Measurements from ENCODE around the gene IPO11.

IPO11 gene

GRCh38 chr5:62568800-62569432 lies 156.4 kb downstream of the IPO11 start:
- no peaks in the 10 kb centered on the region for H4K20me1 ChIP-seq (ENCODE audit: insufficient read depth, low read length)
- no peaks in the 10 kb centered on the region for H3K79me2 ChIP-seq (ENCODE audit: insufficient read depth, low read length)
- no peak overlapping the region for H3K4me2 ChIP-seq (ENCODE audit: low read length)
- peaks cover 33% of the 10 kb centered on the region for H3K36me3 ChIP-seq (ENCODE audit: insufficient read depth, low read length)
- H3K9me3 ChIP-seq (ENCODE audit: low read length), result no peaks in the 10 kb centered on the region
- H3K27ac ChIP-seq (ENCODE audit: low read depth, low read length, poor library complexity, severe bottlenecking), result no peak overlapping the region
- H3K4me3 ChIP-seq (ENCODE audit: low read depth, low read length, poor library complexity, severe bottlenecking), result no peak overlapping the region
- H3K9me2 ChIP-seq (ENCODE audit: low read depth, low read length), result no peaks in the 10 kb centered on the region
- no peak overlapping the region for H2AFZ ChIP-seq (ENCODE audit: low read length)
- TF ChIP-seq CTCF (IDR thresholded peaks at IDR 0.05; ENCODE audit: low read length), result no peak
- no peak for TF ChIP-seq EZH2 (IDR thresholded peaks at IDR 0.05; ENCODE audit: borderline replicate concordance, low read length)
- H3K27me3 ChIP-seq (ENCODE audit: insufficient read depth, low read length), result no peaks in the 10 kb centered on the region
- no peaks in the 10 kb centered on the region for H3F3A ChIP-seq (ENCODE audit: insufficient read depth, low read length)
- no peak overlapping the region for H3K9ac ChIP-seq (ENCODE audit: low read length)
- H3K4me1 ChIP-seq (ENCODE audit: insufficient read depth, low read length, severe bottlenecking), result no peaks in the 10 kb centered on the region

DNA sequence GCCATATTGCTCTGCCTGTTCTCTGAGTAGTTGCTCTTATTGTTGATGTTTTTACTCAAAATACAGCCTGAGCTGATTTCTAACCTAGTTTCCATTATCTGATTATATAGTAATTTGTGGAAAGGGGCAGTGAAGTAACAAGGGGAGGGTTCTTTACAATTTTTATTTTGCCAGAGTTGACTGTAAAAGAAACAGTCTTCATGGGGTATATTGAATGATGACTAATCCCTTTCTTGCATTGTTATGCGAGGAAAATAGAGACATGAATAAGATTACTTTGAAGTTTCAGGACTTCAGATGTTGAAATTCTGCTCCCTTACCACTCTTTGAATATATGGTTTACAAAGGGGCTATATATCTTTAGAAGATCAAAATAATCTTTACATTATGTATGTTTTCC lies 156.9 kb downstream of the IPO11 start:
- Histone ChIP-seq H3K27me3 (ENCODE audit: insufficient read depth, low read length) (no peaks in the 10 kb centered on the region), H3K9me3 (ENCODE audit: low read length) (no peaks in the 10 kb centered on the region), H3K9ac (ENCODE audit: low read length) (no peak overlapping the region), H2AFZ (ENCODE audit: low read length) (no peak overlapping the region), H3K4me3 (ENCODE audit: low read depth, low read length, poor library complexity, severe bottlenecking) (no peak overlapping the region), H3F3A (ENCODE audit: insufficient read depth, low read length) (no peaks in the 10 kb centered on the region), H3K79me2 (ENCODE audit: insufficient read depth, low read length) (no peaks in the 10 kb centered on the region), H3K27ac (ENCODE audit: low read depth, low read length, poor library complexity, severe bottlenecking) (no peak overlapping the region), H3K4me1 (ENCODE audit: insufficient read depth, low read length, severe bottlenecking) (no peaks in the 10 kb centered on the region), H3K9me2 (ENCODE audit: low read depth, low read length) (no peaks in the 10 kb centered on the region), H3K4me2 (ENCODE audit: low read length) (no peak overlapping the region), H4K20me1 (ENCODE audit: insufficient read depth, low read length) (no peaks in the 10 kb centered on the region), H3K36me3 (ENCODE audit: insufficient read depth, low read length) (peaks cover 31% of the 10 kb centered on the region)
- no peak for TF ChIP-seq CTCF (IDR thresholded peaks at IDR 0.05; ENCODE audit: low read length)
- TF ChIP-seq EZH2 (IDR thresholded peaks at IDR 0.05; ENCODE audit: borderline replicate concordance, low read length), result no peak

DNA sequence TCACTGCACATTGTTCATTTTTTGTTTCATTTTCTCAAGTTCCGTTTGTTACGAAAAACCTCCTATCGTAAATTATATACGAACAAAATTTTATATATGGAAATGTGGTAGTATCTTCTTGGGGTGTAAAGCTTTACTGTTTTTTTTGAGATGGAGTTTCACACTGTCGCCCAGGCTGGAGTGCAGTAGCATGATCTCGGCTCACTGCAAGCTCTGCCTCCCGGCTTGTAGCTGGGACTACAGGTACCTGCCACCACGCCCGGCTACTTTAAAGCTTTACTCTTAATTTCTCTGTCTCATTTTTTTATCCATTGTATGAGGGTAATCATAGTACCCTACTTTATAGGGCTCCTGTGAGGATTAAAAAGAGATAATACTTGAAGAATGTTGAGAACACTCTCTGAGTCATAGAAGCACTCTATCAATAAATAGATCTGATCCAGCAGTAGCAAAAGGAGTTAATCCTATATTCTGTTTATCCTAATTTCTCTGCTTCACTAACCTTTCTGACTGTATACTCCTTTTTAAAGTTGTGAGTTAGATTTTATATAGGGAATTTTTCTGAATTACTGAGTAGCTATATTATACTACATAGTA lies 160.5 kb downstream of the IPO11 start:
- Histone ChIP-seq H4K20me1 (ENCODE audit: insufficient read depth, low read length) (no peaks in the 10 kb centered on the region), H3K9ac (ENCODE audit: low read length) (no peak overlapping the region), H3K4me3 (ENCODE audit: low read depth, low read length, poor library complexity, severe bottlenecking) (no peak overlapping the region), H3K27me3 (ENCODE audit: insufficient read depth, low read length) (no peaks in the 10 kb centered on the region), H3K79me2 (ENCODE audit: insufficient read depth, low read length) (no peaks in the 10 kb centered on the region), H3K36me3 (ENCODE audit: insufficient read depth, low read length) (peaks cover 9% of the 10 kb centered on the region), H3K9me3 (ENCODE audit: low read length) (no peaks in the 10 kb centered on the region), H3K9me2 (ENCODE audit: low read depth, low read length) (no peaks in the 10 kb centered on the region), H2AFZ (ENCODE audit: low read length) (no peak overlapping the region), H3K27ac (ENCODE audit: low read depth, low read length, poor library complexity, severe bottlenecking) (no peak overlapping the region), H3F3A (ENCODE audit: insufficient read depth, low read length) (no peaks in the 10 kb centered on the region), H3K4me2 (ENCODE audit: low read length) (no peak overlapping the region), H3K4me1 (ENCODE audit: insufficient read depth, low read length, severe bottlenecking) (peaks cover 1% of the 10 kb centered on the region)
- TF ChIP-seq CTCF (IDR thresholded peaks at IDR 0.05; ENCODE audit: low read length), result no peak
- no peak for TF ChIP-seq EZH2 (IDR thresholded peaks at IDR 0.05; ENCODE audit: borderline replicate concordance, low read length)

Measured in OCI-LY1 (cell line).